Trophoblast cell (in vitro differentiated cells and primary cell): ENCODE measurements around the gene CACNA2D1.
A peak's percentile ranks its signal among the peaks of the same experiment; 100 is the strongest.

ENCODE experiments used
- DNase-seq, 2 donors: peaks; one replicate each; pipeline ENCODE4 v3.0.0-alpha.2; 2016
- H2AFZ ChIP-seq: 2 replicates; pipeline ENCODE4 v1.6.1; 2013; ENCODE audit warnings: low read length, moderate library complexity, mild to moderate bottlenecking; ENCODE audit not compliant: insufficient read depth, poor library complexity
- H2AK5ac ChIP-seq: 2 replicates; pipeline ENCODE4 v1.6.1; 2013; ENCODE audit warnings: mild to moderate bottlenecking, low read length
- H2BK120ac ChIP-seq: 2 replicates; pipeline ENCODE4 v1.6.1; 2013; ENCODE audit warnings: low read length, mild to moderate bottlenecking, moderate library complexity; ENCODE audit not compliant: insufficient read depth, poor library complexity
- H2BK12ac ChIP-seq: 2 replicates; pipeline ENCODE4 v1.6.1; 2013; ENCODE audit warnings: mild to moderate bottlenecking, low read length, moderate library complexity
- H2BK5ac ChIP-seq: 2 replicates; pipeline ENCODE4 v1.6.1; 2013; ENCODE audit warnings: low read length, low read depth, moderate library complexity, mild to moderate bottlenecking; ENCODE audit not compliant: poor library complexity
- H3K14ac ChIP-seq: 2 replicates; pipeline ENCODE4 v1.6.1; 2013; ENCODE audit warnings: mild to moderate bottlenecking, low read length
- H3K18ac ChIP-seq: 2 replicates; pipeline ENCODE4 v1.6.1; 2013; ENCODE audit warnings: mild to moderate bottlenecking, low read length
- H3K23ac ChIP-seq: 2 replicates; pipeline ENCODE4 v1.6.1; 2013; ENCODE audit warnings: low read length
- H3K27ac ChIP-seq: 2 replicates; pipeline ENCODE4 v1.5.1; 2013; ENCODE audit warnings: low read depth, mild to moderate bottlenecking, inconsistent platforms, low read length, moderate library complexity
- H3K27me3 ChIP-seq: 2 replicates; pipeline ENCODE4 v1.6.1; 2013; ENCODE audit warnings: inconsistent platforms, mild to moderate bottlenecking, low read length, moderate library complexity; ENCODE audit not compliant: insufficient read depth
- H3K36me3 ChIP-seq, 2 experiments: 1 replicate in 1 of 2; 2 replicates in 1 of 2; pipeline ENCODE4 v1.6.1; 2013; ENCODE audit warnings: low read length in 2 of 2, mild to moderate bottlenecking in 2 of 2, moderate library complexity in 1 of 2; ENCODE audit not compliant: insufficient read depth in 2 of 2, control insufficient read depth in 1 of 2
- H3K4ac ChIP-seq: 2 replicates; pipeline ENCODE4 v1.6.1; 2013; ENCODE audit warnings: low read depth, mild to moderate bottlenecking, low read length, moderate library complexity
- H3K4me1 ChIP-seq, 2 experiments: 1 replicate in 1 of 2; 2 replicates in 1 of 2; pipeline ENCODE4 v1.6.1; 2013; ENCODE audit warnings: low read length in 2 of 2, mild to moderate bottlenecking in 2 of 2, moderate library complexity in 1 of 2; ENCODE audit not compliant: insufficient read depth in 2 of 2, control insufficient read depth in 1 of 2
- H3K4me2 ChIP-seq: 2 replicates; pipeline ENCODE4 v1.6.1; 2013; ENCODE audit warnings: inconsistent platforms, mild to moderate bottlenecking, low read length, moderate library complexity
- H3K4me3 ChIP-seq: 2 replicates; pipeline ENCODE4 v1.5.1; 2013; ENCODE audit warnings: mild to moderate bottlenecking, low read depth, low read length, inconsistent platforms
- H3K79me1 ChIP-seq: one replicate; pipeline ENCODE4 v1.6.1; 2013; ENCODE audit warnings: low read length
- H3K79me2 ChIP-seq: 2 replicates; pipeline ENCODE4 v1.6.1; 2013; ENCODE audit warnings: low read length, mild to moderate bottlenecking; ENCODE audit not compliant: control insufficient read depth, insufficient read depth, poor library complexity
- H3K9ac ChIP-seq: 2 replicates; pipeline ENCODE4 v1.6.1; 2013; ENCODE audit warnings: mild to moderate bottlenecking, low read length
- H3K9me3 ChIP-seq: 2 replicates; pipeline ENCODE4 v1.6.1; 2013; ENCODE audit warnings: low read depth, mild to moderate bottlenecking, control low read depth, inconsistent platforms, low read length; ENCODE audit not compliant: insufficient read depth
- H4K12ac ChIP-seq: 2 replicates; pipeline ENCODE4 v1.6.1; 2013; ENCODE audit warnings: low read depth, mild to moderate bottlenecking, low read length, moderate library complexity
- H4K8ac ChIP-seq: 2 replicates; pipeline ENCODE4 v1.6.1; 2013; ENCODE audit warnings: low read depth, mild to moderate bottlenecking, low read length, moderate library complexity
- H4K91ac ChIP-seq: one replicate; pipeline ENCODE4 v1.6.1; 2013; ENCODE audit warnings: low read depth, mild to moderate bottlenecking, low read length, moderate library complexity
- WGBS: extraction: QIAGEN DNeasy Blood & Tissue Kit; methylation state at CpG from one replicate; pipeline ENCODE4 v1.1.7; 2013; ENCODE audit warnings: missing lambda C conversion rate; ENCODE audit not compliant: insufficient read length, insufficient coverage; ENCODE audit errors: extremely low coverage; 5-methylcytosine and 5-hydroxymethylcytosine counted together

The CACNA2D1 gene

GRCh38 chr7:82166260-82167015 is 277.1 kb downstream of the CACNA2D1 start:
- no peak overlapping the region for H3K9ac ChIP-seq
- H4K8ac ChIP-seq, result no peak overlapping the region
- no peaks in the 10 kb centered on the region for H3K36me3 ChIP-seq
- no peak overlapping the region for H2AK5ac ChIP-seq
- no peak overlapping the region for H2BK5ac ChIP-seq
- H4K12ac ChIP-seq, result no peak overlapping the region
- H2BK12ac ChIP-seq, result no peak overlapping the region
- H3K4me3 ChIP-seq, result no peak overlapping the region
- H3K4me2 ChIP-seq, result no peak overlapping the region
- H3K79me2 ChIP-seq, result no peaks in the 10 kb centered on the region
- H3K23ac ChIP-seq, result no peak overlapping the region
- H4K91ac ChIP-seq, result no peak overlapping the region
- H3K4ac ChIP-seq, result no peak overlapping the region
- no peak overlapping the region for H2BK120ac ChIP-seq
- no peak overlapping the region for H3K14ac ChIP-seq
- no peak for DNase-seq
- H3K27me3 ChIP-seq, result no peaks in the 10 kb centered on the region
- no peak overlapping the region for H2AFZ ChIP-seq
- no peaks in the 10 kb centered on the region for H3K9me3 ChIP-seq
- H3K4me1 ChIP-seq, result no peaks in the 10 kb centered on the region
- no CpG with 5 or more reads among the region's 4 CpGs for WGBS
- no peak overlapping the region for H3K18ac ChIP-seq
- no peak overlapping the region for H3K27ac ChIP-seq
- H3K79me1 ChIP-seq, result no peaks in the 10 kb centered on the region

- DNase-seq, result peak in 1 of 2 donors; percentile 5
- Histone ChIP-seq H4K91ac (no peak overlapping the region), H2BK5ac (no peak overlapping the region), H2AFZ (no peak overlapping the region), H3K14ac (no peak overlapping the region), H3K27ac (no peak overlapping the region), H2BK12ac (no peak overlapping the region), H3K9ac (no peak overlapping the region), H3K4me3 (no peak overlapping the region), H3K79me1 (no peaks in the 10 kb centered on the region), H2AK5ac (no peak overlapping the region), H3K4me2 (no peak overlapping the region), H3K18ac (no peak overlapping the region), H3K9me3 (no peaks in the 10 kb centered on the region), H3K4me1 (no peaks in the 10 kb centered on the region), H3K79me2 (no peaks in the 10 kb centered on the region), H3K36me3 (no peaks in the 10 kb centered on the region), H2BK120ac (no peak overlapping the region), H4K8ac (no peak overlapping the region), H4K12ac (no peak overlapping the region), H3K4ac (no peak overlapping the region), H3K23ac (no peak overlapping the region), H3K27me3 (no peaks in the 10 kb centered on the region)
- WGBS, result no CpG with 5 or more reads among the region's 3 CpGs
These were observed 278.8 kb downstream of the CACNA2D1 start for GRCh38 chr7:82164813-82165212.

GRCh38 chr7:82164410-82164809 is 279.2 kb downstream of the CACNA2D1 start:
- no peaks in the 10 kb centered on the region for H3K36me3 ChIP-seq
- H3K18ac ChIP-seq, result no peak overlapping the region
- no peak overlapping the region for H4K91ac ChIP-seq
- H3K4ac ChIP-seq, result no peak overlapping the region
- no peaks in the 10 kb centered on the region for H3K27me3 ChIP-seq
- no peak overlapping the region for H2BK120ac ChIP-seq
- no peak overlapping the region for H3K27ac ChIP-seq
- DNase-seq, result no peak
- no CpG with 5 or more reads among the region's 1 CpG for WGBS
- H3K14ac ChIP-seq, result no peak overlapping the region
- H3K4me3 ChIP-seq, result no peak overlapping the region
- no peak overlapping the region for H3K4me2 ChIP-seq
- no peak overlapping the region for H2BK5ac ChIP-seq
- no peak overlapping the region for H3K9ac ChIP-seq
- no peak overlapping the region for H3K23ac ChIP-seq
- no peak overlapping the region for H2AK5ac ChIP-seq
- H3K4me1 ChIP-seq, result no peaks in the 10 kb centered on the region
- no peak overlapping the region for H4K12ac ChIP-seq
- no peak overlapping the region for H4K8ac ChIP-seq
- no peaks in the 10 kb centered on the region for H3K9me3 ChIP-seq
- no peak overlapping the region for H2BK12ac ChIP-seq
- H3K79me2 ChIP-seq, result no peaks in the 10 kb centered on the region
- no peak overlapping the region for H2AFZ ChIP-seq
- H3K79me1 ChIP-seq, result no peaks in the 10 kb centered on the region

GRCh38 chr7:82163586-82163985 is 280.0 kb downstream of the CACNA2D1 start:
- H3K9ac ChIP-seq, result no peak overlapping the region
- H3K9me3 ChIP-seq, result no peaks in the 10 kb centered on the region
- no peak overlapping the region for H2BK12ac ChIP-seq
- no peak overlapping the region for H3K14ac ChIP-seq
- H3K27me3 ChIP-seq, result no peaks in the 10 kb centered on the region
- no peaks in the 10 kb centered on the region for H3K4me1 ChIP-seq
- no peak for DNase-seq
- no peaks in the 10 kb centered on the region for H3K36me3 ChIP-seq
- H4K91ac ChIP-seq, result no peak overlapping the region
- H3K4ac ChIP-seq, result no peak overlapping the region
- H3K4me2 ChIP-seq, result no peak overlapping the region
- H2BK120ac ChIP-seq, result no peak overlapping the region
- H3K27ac ChIP-seq, result no peak overlapping the region
- no peak overlapping the region for H2AFZ ChIP-seq
- H4K12ac ChIP-seq, result no peak overlapping the region
- no CpG with 5 or more reads among the region's 1 CpG for WGBS
- no peaks in the 10 kb centered on the region for H3K79me1 ChIP-seq
- no peaks in the 10 kb centered on the region for H3K79me2 ChIP-seq
- no peak overlapping the region for H2AK5ac ChIP-seq
- H3K23ac ChIP-seq, result no peak overlapping the region
- H3K18ac ChIP-seq, result no peak overlapping the region
- no peak overlapping the region for H2BK5ac ChIP-seq
- no peak overlapping the region for H3K4me3 ChIP-seq
- H4K8ac ChIP-seq, result no peak overlapping the region
